NT2/D1 (cell line): ENCODE results near the gene CDC14A.

ENCODE experiments used
- YY1 ChIP-seq: IDR thresholded peaks from 2 replicates; pipeline ENCODE4 v1.6.1; 2011; ENCODE audit not compliant: insufficient read length, insufficient read depth
- ZNF274 ChIP-seq: IDR thresholded peaks from 2 replicates; pipeline ENCODE4 v1.6.1; 2011; ENCODE audit warnings: mild to moderate bottlenecking, low read depth, low read length

DNA sequence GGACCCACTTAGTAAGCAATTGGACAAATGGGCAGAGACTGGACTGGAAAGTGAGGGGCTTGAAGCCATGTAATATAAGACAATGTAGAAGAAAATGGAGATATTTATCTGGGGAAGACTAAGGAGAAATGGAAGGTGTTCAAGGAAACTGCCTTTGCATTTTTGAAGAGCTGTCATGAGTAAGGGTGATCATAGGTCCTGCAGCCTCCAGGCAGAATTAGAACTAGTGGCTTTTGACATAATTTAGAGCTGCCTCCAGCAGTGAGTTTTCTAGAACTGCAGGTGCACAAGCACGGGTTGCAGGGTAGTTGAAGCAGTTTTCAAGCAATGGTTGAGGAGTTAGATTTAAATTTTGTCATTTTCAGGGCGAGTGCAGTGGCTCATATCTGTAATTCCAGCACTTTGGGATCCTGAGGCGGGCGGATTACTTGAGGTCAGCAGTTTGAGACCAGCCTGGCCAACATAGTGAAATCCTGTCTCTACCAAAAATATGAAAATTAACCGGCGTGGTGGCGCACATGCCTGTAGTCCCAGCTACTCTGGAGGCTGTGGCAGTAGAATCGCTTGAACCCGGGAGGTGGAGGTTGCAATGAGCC is 3.7 kb upstream of the CDC14A start:
- no peak for TF ChIP-seq YY1
- TF ChIP-seq ZNF274 = no peak
